ENCODE results near the gene SLC2A6. TPM values are rescaled to one million over a fixed set of nuclear protein-coding genes. Genes with fewer than 3 reads are reported as not detected.

The SLC2A6 gene
- total RNA-seq, 1 donor from 2014 or later, result 8.7 TPM

DNA sequence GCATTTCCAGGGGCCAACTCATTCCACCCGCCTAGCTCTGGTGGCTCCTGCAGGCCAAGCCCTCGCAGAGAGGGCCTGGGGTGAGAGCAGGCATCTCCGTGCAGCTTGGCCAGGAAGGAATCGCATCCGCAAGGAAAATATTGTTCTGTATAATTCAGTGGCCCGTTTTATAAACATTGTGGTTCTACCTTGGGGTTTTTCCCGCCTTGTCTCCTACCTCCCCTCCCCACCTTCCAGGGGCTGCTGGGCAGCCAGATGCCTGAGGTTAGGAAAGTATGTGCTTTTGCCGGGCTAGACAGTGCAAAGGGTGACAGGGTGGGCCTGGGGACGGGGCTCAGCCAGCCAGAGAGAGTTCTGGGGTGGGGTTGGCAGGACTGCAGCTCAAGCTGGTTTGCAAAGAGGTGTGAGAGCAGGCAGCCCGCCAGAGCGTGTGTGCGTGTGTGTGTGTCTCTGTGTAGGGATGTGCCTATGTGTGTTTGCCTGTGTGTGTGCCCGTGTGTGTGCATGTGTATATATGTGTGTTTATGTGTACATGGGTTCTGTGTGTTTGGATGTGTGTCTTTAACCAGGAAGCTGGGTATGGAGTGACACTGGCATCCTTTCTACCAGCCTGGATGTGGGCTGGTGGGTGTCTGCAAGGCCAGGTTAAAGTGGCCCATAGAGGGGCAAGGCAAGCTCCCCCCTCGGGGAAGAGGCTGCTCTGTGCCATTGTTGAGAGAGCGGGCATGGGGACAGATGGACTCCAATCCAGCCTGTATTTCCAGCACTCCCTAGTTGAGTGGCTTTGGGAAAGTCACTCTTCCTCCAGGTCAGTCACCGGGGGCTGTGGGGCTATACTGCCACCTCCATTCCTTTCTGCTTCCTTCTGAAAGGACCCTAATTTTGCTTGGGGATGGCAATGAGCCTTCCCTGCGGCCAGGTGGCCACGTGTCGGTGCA lies 10.6 kb upstream of the SLC2A6 start:
- no peaks in the 10 kb centered on the region for H3K36me3 ChIP-seq
- no peaks in the 10 kb centered on the region for H3K9me3 ChIP-seq
- no peak for DNase-seq (ENCODE audit: low spot score in 2 of 2)
- H3K4me3 ChIP-seq, result no peak overlapping the region
- TF ChIP-seq, protein P1, sequence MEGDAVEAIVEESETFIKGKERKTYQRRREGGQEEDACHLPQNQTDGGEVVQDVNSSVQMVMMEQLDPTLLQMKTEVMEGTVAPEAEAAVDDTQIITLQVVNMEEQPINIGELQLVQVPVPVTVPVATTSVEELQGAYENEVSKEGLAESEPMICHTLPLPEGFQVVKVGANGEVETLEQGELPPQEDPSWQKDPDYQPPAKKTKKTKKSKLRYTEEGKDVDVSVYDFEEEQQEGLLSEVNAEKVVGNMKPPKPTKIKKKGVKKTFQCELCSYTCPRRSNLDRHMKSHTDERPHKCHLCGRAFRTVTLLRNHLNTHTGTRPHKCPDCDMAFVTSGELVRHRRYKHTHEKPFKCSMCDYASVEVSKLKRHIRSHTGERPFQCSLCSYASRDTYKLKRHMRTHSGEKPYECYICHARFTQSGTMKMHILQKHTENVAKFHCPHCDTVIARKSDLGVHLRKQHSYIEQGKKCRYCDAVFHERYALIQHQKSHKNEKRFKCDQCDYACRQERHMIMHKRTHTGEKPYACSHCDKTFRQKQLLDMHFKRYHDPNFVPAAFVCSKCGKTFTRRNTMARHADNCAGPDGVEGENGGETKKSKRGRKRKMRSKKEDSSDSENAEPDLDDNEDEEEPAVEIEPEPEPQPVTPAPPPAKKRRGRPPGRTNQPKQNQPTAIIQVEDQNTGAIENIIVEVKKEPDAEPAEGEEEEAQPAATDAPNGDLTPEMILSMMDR (IDR thresholded peaks at IDR 0.05), result no peak
- no peaks in the 10 kb centered on the region for H3K27me3 ChIP-seq
- H3K4me1 ChIP-seq, result peaks cover 10 to 17% of the 10 kb centered on the region in 2 donors
- intact Hi-C loops (cut with DNase I), result loop anchor here (5.0 kb wide), 2 partner anchors 132 to 307 kb away; partner anchors contain the start of genes SURF1 and SURF2
- H3K27ac ChIP-seq, result no peak overlapping the region

DNA sequence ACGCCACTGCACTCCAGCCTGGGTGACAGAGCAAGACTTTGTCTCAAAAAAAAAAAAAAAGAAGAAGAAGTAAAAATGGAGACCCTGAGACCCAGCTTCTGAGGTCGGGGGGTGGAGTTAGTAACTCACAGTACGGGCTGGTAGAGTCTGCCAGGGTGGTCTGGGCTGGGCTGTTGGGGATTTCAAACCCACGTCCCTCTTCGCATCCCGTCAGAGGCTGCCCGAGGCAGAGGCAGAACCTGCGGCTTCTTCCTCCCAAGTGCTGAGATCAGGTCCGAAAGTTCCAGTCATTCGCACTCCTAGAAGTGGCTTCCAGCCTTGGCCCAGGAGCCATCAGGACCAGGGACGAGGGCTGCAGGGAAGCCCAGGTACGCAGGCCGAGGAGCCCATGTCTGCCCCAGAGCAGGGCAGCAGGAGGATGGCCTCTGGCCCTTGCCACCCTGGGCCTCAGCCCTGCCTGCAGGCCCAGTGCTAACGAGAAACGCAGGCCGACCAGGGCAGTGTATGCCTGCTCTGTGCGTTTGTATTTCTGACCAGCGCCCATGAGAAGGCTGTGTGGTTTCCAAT lies 9.9 kb upstream of the SLC2A6 start:
- H3K27ac ChIP-seq, result no peak overlapping the region
- H3K27me3 ChIP-seq, result no peaks in the 10 kb centered on the region
- H3K4me3 ChIP-seq, result no peak overlapping the region
- intact Hi-C loops (cut with DNase I), result loop anchor here (5.0 kb wide), 2 partner anchors 131 to 306 kb away; partner anchors contain the start of genes SURF1 and SURF2
- H3K36me3 ChIP-seq, result no peaks in the 10 kb centered on the region
- peaks cover 10 to 17% of the 10 kb centered on the region in 2 donors for H3K4me1 ChIP-seq
- DNase-seq (ENCODE audit: low spot score in 2 of 2), result no peak
- TF ChIP-seq, protein P1 (IDR thresholded peaks at IDR 0.05), result no peak
- no peaks in the 10 kb centered on the region for H3K9me3 ChIP-seq

DNA sequence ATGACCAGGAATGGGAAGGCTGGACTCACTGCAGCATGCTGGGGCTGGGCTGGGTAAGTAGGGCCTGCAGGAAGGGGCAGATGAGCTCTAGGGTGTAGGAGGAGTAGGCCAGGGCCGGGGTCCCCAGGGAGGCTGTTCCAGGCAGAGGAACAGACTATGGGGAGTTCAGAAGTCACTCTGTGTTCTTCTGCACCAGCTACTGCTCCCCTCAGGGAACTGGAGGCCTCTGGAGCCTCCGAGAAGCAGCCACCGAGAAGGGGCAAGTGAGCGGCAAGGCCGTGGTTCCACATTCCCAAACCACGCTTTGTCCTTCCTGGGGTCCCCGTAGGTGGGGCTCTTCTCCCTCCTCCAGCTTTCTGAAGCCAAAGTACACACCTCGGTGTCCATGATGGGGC lies 8.4 kb upstream of the SLC2A6 start:
- Histone ChIP-seq H3K9me3 (no peaks in the 10 kb centered on the region), H3K4me3 (no peak overlapping the region), H3K4me1 (peaks cover 9 to 11% of the 10 kb centered on the region in 2 donors), H3K27ac (peak overlapping the region in 1 of 2 donors; percentile 48), H3K27me3 (no peaks in the 10 kb centered on the region), H3K36me3 (no peaks in the 10 kb centered on the region)
- TF ChIP-seq, protein P1 (IDR thresholded peaks at IDR 0.05), result no peak
- DNase-seq (ENCODE audit: low spot score in 2 of 2), result no peak
- intact Hi-C loops (cut with DNase I), result loop anchor here (5.0 kb wide), 2 partner anchors 130 to 305 kb away; partner anchors contain the start of genes SURF1 and SURF2

DNA sequence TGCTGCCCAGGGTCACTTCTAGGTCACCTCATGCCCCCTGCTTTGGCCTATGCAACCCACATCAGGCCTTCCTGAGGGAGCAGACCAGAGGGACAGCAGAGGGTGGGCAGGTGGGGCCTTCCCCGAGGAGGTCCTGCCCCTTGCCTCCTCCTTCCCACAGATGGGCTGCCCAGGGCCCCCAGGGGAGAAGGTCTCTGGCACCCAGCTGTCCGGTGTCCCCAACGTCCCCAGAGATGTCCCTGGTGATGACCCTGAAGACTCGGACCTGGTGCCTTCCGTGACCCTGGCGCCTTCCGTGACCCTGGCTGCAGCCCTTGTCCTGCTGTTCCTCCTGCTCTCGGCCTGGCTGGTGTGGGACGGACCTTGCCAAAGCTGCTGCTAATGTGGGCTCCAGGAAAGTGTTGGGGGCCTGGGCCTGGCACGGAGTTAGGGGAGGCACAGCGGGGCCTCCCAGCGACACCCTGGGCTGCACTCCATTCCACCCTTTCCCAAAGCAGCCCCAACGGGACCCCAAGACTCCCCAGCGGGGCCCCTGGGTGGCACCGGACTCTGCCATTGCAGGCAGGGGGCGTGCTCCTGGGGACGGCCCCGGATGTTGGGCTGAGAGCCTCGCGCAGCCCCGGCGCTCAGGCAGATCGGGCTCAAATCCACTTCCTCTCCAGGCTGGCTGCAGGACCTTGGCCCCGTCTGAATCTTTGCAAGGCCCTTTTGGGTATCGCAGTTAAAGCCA lies 6.8 kb upstream of the SLC2A6 start:
- Histone ChIP-seq H3K4me3 (no peak overlapping the region), H3K36me3 (no peaks in the 10 kb centered on the region), H3K27ac (no peak overlapping the region), H3K27me3 (no peaks in the 10 kb centered on the region), H3K9me3 (no peaks in the 10 kb centered on the region), H3K4me1 (peaks cover 0 to 2% of the 10 kb centered on the region in 2 donors)
- intact Hi-C loops (cut with DNase I), result loop anchor here (1.0 to 5.0 kb wide), 3 partner anchors 79 to 303 kb away; partner anchors contain the start of genes SURF1 and SURF2
- no peak for DNase-seq (ENCODE audit: low spot score in 2 of 2)
- TF ChIP-seq, protein P1 (IDR thresholded peaks at IDR 0.05), result no peak

DNA sequence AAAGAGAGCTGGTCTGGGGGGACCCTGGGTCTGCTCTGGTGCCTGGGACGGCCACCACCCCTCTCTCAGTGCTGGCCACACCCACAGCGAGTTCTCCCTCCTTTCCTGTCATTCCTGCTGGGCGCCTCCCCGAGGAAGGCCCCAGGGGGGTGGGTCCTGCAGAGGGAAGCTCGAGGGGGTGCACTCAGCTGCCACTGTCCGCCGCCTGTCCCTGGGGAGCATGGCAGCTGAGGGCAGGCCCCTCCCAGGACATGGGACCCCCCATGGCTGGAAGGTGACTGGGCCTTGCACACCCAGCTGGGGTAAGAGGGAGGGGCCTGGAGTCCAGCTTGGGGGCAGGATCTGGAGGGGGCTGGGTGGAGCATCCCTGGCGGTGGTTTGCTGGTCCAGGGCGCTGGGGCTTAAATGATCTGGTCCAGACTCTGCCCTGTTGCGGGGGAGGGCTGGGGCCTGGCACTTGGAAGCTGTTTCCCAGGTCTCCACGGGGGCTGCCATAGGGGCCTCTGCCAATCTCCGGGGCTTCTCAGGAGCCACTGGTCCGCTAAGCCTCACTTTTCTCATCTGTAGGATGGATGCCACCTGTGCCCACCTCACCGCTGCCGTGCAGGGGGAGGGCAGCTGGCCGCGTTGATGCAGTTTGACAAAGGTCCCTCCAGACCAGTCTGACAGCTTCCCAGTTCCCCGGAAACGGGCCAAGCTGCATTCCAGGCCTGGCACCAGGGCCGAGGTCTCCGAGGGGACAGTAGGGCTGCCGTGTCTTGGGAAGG lies 6.0 kb upstream of the SLC2A6 start:
- Histone ChIP-seq H3K9me3 (no peaks in the 10 kb centered on the region), H3K36me3 (no peaks in the 10 kb centered on the region), H3K27me3 (no peaks in the 10 kb centered on the region), H3K4me3 (no peak overlapping the region), H3K4me1 (peaks cover 0 to 4% of the 10 kb centered on the region in 2 donors), H3K27ac (no peak overlapping the region)
- no peak for DNase-seq (ENCODE audit: low spot score in 2 of 2)
- intact Hi-C loops (cut with DNase I), result loop anchor here (5.0 kb wide), 2 partner anchors 128 to 303 kb away; partner anchors contain the start of genes SURF1 and SURF2
- TF ChIP-seq, protein P1 (IDR thresholded peaks at IDR 0.05), result no peak
